Endodermal cell (in vitro differentiated cells): ENCODE data around the gene PPRC1. TPM values are rescaled to one million over a fixed set of nuclear protein-coding genes. Genes with fewer than 3 reads are reported as not detected.

Experiments used
- DNase-seq: peaks from one replicate; pipeline ENCODE4 v3.0.0-alpha.2; 2017
- H3K27ac ChIP-seq: 2 replicates; pipeline ENCODE4 v1.5.1; 2013; ENCODE audit warnings: mild to moderate bottlenecking, low read depth, low read length, moderate library complexity
- H3K27me3 ChIP-seq: 2 replicates; pipeline ENCODE4 v1.6.1; 2013; ENCODE audit warnings: mild to moderate bottlenecking, low read length, moderate library complexity; ENCODE audit not compliant: insufficient read depth, control insufficient read depth, poor library complexity, severe bottlenecking
- H3K36me3 ChIP-seq: 2 replicates; pipeline ENCODE4 v1.7.0; 2013; ENCODE audit warnings: mild to moderate bottlenecking, low read length, moderate library complexity; ENCODE audit not compliant: control insufficient read depth, insufficient read depth
- H3K4me1 ChIP-seq: one replicate; pipeline ENCODE4 v1.7.0; 2013; ENCODE audit warnings: low read length; ENCODE audit not compliant: control insufficient read depth, insufficient read depth
- H3K4me3 ChIP-seq: 2 replicates; pipeline ENCODE4 v1.5.1; 2013; ENCODE audit warnings: mild to moderate bottlenecking, low read length, moderate library complexity
- H3K9ac ChIP-seq: 2 replicates; pipeline ENCODE4 v1.6.1; 2013; ENCODE audit warnings: mild to moderate bottlenecking, low read length, moderate library complexity; ENCODE audit not compliant: poor library complexity, severe bottlenecking; ENCODE audit errors: extremely low read depth
- H3K9me3 ChIP-seq: 2 replicates; pipeline ENCODE4 v1.6.1; 2013; ENCODE audit warnings: mild to moderate bottlenecking, low read length, moderate library complexity; ENCODE audit not compliant: control insufficient read depth
- H3K27ac Mint-ChIP-seq: 2 replicates; pipeline ENCODE4 v1.8.0; 2020; ENCODE audit warnings: mixed read lengths
- H3K27me3 Mint-ChIP-seq: 2 replicates; pipeline ENCODE4 v1.8.0; 2021; ENCODE audit warnings: mild to moderate bottlenecking, mixed read lengths; ENCODE audit not compliant: insufficient read depth
- H3K36me3 Mint-ChIP-seq: 2 replicates; pipeline ENCODE4 v1.8.0; 2020; ENCODE audit warnings: low read depth, mixed read lengths
- H3K4me1 Mint-ChIP-seq: 2 replicates; pipeline ENCODE4 v1.8.0; 2020; ENCODE audit warnings: mixed read lengths
- H3K4me3 Mint-ChIP-seq: 2 replicates; pipeline ENCODE4 v1.8.0; 2020; ENCODE audit warnings: mild to moderate bottlenecking, moderate library complexity, mixed read lengths
- H3K9me3 Mint-ChIP-seq: 2 replicates; pipeline ENCODE4 v1.8.0; 2020; ENCODE audit warnings: mild to moderate bottlenecking, mixed read lengths
- WGBS, 2 experiments: methylation state at CpG; one replicate each; pipeline versions ENCODE4 v1.1.5 to v1.1.7; 2013; ENCODE audit warnings: missing lambda C conversion rate in 2 of 2, mixed read lengths in 1 of 2; ENCODE audit not compliant: insufficient coverage in 1 of 2, insufficient read length in 1 of 2; 5-methylcytosine and 5-hydroxymethylcytosine counted together
- long read RNA-seq, 4 experiments: library from polyadenylated mRNA in 2 of 4; library from RNA in 1 of 4; library from capped mRNA in 1 of 4; stranded (forward) in 3 of 4; unstranded in 1 of 4; transcript quantifications; one replicate each; pipeline ENCODE4 v2.0.0, GENCODE V29; 2020 to 2021; ENCODE audit warnings: inconsistent platforms in 1 of 4
- polyA plus RNA-seq, 2 experiments: library from polyadenylated mRNA; stranded (reverse); fragments of 50-300 nt; gene quantifications; one replicate each; pipeline ENCODE4 v1.2.3, GENCODE V29; 2013
- total RNA-seq, 2 donors: library from RNA; stranded (reverse); fragmentation: NEBNext Ultra II Directional in 1 of 2; extraction: Animal tissue kit (Norgen Biotek cat#: 25700) in 1 of 2; gene quantifications; 2 replicates in 1 of 2; 3 replicates in 1 of 2; pipeline ENCODE4 v1.2.1, GENCODE V29; 2021
- TF ChIP-seq, protein P1 (sequence below): fragments of 200-600 bp; sonication (generic); conservative IDR thresholded peaks from 2 replicates; pipeline ENCODE4 v1.5.0; 2021; ENCODE audit warnings: antibody characterized with exemption, mild to moderate bottlenecking

Gene PPRC1, protein sequence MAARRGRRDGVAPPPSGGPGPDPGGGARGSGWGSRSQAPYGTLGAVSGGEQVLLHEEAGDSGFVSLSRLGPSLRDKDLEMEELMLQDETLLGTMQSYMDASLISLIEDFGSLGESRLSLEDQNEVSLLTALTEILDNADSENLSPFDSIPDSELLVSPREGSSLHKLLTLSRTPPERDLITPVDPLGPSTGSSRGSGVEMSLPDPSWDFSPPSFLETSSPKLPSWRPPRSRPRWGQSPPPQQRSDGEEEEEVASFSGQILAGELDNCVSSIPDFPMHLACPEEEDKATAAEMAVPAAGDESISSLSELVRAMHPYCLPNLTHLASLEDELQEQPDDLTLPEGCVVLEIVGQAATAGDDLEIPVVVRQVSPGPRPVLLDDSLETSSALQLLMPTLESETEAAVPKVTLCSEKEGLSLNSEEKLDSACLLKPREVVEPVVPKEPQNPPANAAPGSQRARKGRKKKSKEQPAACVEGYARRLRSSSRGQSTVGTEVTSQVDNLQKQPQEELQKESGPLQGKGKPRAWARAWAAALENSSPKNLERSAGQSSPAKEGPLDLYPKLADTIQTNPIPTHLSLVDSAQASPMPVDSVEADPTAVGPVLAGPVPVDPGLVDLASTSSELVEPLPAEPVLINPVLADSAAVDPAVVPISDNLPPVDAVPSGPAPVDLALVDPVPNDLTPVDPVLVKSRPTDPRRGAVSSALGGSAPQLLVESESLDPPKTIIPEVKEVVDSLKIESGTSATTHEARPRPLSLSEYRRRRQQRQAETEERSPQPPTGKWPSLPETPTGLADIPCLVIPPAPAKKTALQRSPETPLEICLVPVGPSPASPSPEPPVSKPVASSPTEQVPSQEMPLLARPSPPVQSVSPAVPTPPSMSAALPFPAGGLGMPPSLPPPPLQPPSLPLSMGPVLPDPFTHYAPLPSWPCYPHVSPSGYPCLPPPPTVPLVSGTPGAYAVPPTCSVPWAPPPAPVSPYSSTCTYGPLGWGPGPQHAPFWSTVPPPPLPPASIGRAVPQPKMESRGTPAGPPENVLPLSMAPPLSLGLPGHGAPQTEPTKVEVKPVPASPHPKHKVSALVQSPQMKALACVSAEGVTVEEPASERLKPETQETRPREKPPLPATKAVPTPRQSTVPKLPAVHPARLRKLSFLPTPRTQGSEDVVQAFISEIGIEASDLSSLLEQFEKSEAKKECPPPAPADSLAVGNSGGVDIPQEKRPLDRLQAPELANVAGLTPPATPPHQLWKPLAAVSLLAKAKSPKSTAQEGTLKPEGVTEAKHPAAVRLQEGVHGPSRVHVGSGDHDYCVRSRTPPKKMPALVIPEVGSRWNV (N-terminal part only)
- 10 to 100 TPM; 44.5 to 44.7 TPM for total RNA-seq
- polyA plus RNA-seq (2013, experiment 1 of 2) = 31.0 TPM
- 26.7 TPM for polyA plus RNA-seq (2013, experiment 2 of 2)
- long read RNA-seq, experiment 1, full-length matches to known transcripts = 2 of 12 reads
- long read RNA-seq, experiment 1, partial matches to known transcripts = 4 of 12 reads
- long read RNA-seq, experiment 1, other reads (novel, unspliced or antisense) = 6 of 12 reads
- long read RNA-seq, experiment 2, full-length matches to known transcripts = 39 of 60 reads
- long read RNA-seq, experiment 2, partial matches to known transcripts = 7 of 60 reads
- long read RNA-seq, experiment 2, other reads (novel, unspliced or antisense) = 14 of 60 reads
- long read RNA-seq, experiment 3, full-length matches to known transcripts = 6 of 22 reads
- long read RNA-seq, experiment 3, partial matches to known transcripts = 9 of 22 reads
- long read RNA-seq, experiment 3, other reads (novel, unspliced or antisense) = 7 of 22 reads
- long read RNA-seq, experiment 4 = 0 reads

DNA sequence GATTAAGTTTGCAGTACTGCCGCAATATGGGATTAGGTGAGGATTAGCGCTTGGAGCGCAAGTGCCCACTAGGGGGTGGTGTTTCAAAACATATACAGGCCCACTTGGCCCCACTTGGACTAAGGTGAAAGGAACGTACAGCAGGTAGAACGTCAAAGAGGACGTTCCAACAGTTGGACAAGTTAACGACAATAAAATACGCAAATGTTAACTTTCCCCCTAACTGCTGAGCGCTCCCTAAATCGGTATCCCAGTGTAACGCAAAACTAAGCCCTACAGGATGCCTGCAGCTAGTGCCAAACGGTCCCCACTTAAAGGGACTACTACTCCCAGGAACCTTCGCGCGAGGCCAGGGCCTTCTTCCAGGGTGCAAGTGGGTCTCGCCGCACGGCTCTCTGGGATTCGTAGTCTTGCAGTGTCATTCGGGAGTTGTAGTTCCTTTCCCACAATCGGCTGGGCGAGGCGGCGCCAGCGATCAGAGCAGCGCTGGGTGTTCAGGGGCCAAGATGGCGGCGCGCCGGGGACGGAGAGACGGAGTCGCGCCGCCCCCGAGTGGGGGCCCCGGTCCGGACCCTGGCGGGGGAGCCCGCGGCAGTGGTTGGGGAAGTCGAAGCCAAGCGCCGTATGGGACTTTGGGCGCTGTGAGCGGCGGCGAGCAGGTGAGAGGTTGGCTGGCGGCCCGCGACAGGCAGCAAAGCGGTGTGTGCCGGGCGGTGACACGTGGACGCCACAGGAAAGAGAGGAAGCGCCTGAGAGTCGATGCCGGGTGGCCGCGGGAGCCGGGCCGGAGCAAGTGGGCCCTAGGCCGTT, at the start of gene PPRC1:
Gene PPRC1 (plus strand): TSS at position 478 of the 810 bp plus-strand sequence. CDS start 29 bp downstream, at position 507.
- Mint-ChIP-seq H3K27ac (peak within 1 kb of the TSS; percentile 97), H3K36me3 (no peaks in the 10 kb centered on the region), H3K9me3 (no peaks in the 10 kb centered on the region), H3K27me3 (no peaks in the 10 kb centered on the region), H3K4me1 (peaks cover 31% of the 10 kb centered on the region), H3K4me3 (peak within 1 kb of the TSS; percentile 96)
- Histone ChIP-seq H3K4me3 (peak within 1 kb of the TSS; percentile 94), H3K36me3 (peaks cover 7% of the 10 kb centered on the region), H3K9me3 (no peaks in the 10 kb centered on the region), H3K4me1 (peaks cover 11% of the 10 kb centered on the region), H3K27ac (peak within 1 kb of the TSS; percentile 82), H3K9ac (peak within 1 kb of the TSS; percentile 85), H3K27me3 (no peaks in the 10 kb centered on the region)
- 0 to 1% methylated on average over 33 to 64 of the region's 64 CpGs for WGBS, 2 experiments
- DNase-seq = peak; percentile 99
- TF ChIP-seq, protein P1, sequence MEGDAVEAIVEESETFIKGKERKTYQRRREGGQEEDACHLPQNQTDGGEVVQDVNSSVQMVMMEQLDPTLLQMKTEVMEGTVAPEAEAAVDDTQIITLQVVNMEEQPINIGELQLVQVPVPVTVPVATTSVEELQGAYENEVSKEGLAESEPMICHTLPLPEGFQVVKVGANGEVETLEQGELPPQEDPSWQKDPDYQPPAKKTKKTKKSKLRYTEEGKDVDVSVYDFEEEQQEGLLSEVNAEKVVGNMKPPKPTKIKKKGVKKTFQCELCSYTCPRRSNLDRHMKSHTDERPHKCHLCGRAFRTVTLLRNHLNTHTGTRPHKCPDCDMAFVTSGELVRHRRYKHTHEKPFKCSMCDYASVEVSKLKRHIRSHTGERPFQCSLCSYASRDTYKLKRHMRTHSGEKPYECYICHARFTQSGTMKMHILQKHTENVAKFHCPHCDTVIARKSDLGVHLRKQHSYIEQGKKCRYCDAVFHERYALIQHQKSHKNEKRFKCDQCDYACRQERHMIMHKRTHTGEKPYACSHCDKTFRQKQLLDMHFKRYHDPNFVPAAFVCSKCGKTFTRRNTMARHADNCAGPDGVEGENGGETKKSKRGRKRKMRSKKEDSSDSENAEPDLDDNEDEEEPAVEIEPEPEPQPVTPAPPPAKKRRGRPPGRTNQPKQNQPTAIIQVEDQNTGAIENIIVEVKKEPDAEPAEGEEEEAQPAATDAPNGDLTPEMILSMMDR = peak; percentile 99

DNA sequence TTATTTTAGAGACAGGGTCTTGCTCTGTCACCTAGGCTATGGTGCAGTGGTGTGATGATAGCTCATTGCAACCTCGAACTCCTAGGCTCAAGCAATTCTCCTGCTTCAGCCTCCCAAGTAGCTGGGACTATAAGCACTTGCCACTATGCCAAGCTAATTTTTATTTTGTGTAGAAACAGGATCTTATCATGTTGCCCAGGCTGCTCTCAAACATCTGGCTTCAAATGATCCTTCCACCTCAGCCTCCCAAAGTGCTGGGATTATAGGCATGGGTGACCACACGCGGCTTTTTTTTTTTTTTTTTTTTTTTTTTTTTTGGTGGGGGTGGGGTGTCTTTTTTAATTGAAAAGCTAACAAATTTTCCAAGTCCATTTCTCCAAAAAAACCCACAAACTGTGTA, 49.3 kb upstream of the PPRC1 start:
- H3K9me3 ChIP-seq = no peaks in the 10 kb centered on the region
- WGBS, 2 experiments = 93 to 100% methylated on average over 1 of the region's 3 CpGs
- no peaks in the 10 kb centered on the region for H3K27me3 ChIP-seq
- Mint-ChIP-seq H3K36me3 (peaks cover 11% of the 10 kb centered on the region), H3K9me3 (peaks cover 2% of the 10 kb centered on the region), H3K27me3 (peaks cover 2% of the 10 kb centered on the region), H3K4me3 (no peak overlapping the region), H3K4me1 (peaks cover 3% of the 10 kb centered on the region), H3K27ac (no peak overlapping the region)
- TF ChIP-seq, protein P1 = no peak
- H3K9ac ChIP-seq = no peak overlapping the region
- no peak for DNase-seq
- no peak overlapping the region for H3K4me3 ChIP-seq
- H3K36me3 ChIP-seq = peaks cover 7% of the 10 kb centered on the region
- H3K27ac ChIP-seq = no peak overlapping the region
- H3K4me1 ChIP-seq = no peaks in the 10 kb centered on the region
